Neural cell (in vitro differentiated cells): ENCODE measurements around the gene IGF2R. TPM values are rescaled to one million over a fixed set of nuclear protein-coding genes. Genes with fewer than 3 reads are reported as not detected.

Experiments used
- H2AFZ ChIP-seq: fragments of 200-600, 300-800 bp; sonication (generic), shearing (Covaris generic); 2 replicates; pipeline ENCODE4 v1.6.0; 2014; ENCODE audit warnings: low read depth, mild to moderate bottlenecking, antibody characterized with exemption, low read length, moderate library complexity
- H3F3A ChIP-seq: fragments of 200-600 bp; shearing (Covaris generic); 2 replicates; pipeline ENCODE4 v1.6.1; 2016; ENCODE audit warnings: mild to moderate bottlenecking, moderate library complexity, mixed read lengths, antibody characterized with exemption, low read length; ENCODE audit not compliant: insufficient read depth, poor library complexity, severe bottlenecking
- H3K27ac ChIP-seq: fragments of 200-600, 300-800 bp; sonication (generic), shearing (Covaris generic); 2 replicates; pipeline ENCODE4 v1.5.1; 2014; ENCODE audit warnings: mild to moderate bottlenecking, low read length, moderate library complexity
- H3K27me3 ChIP-seq: fragments of 300-800, 200-600 bp; sonication (generic), shearing (Covaris generic); 2 replicates; pipeline ENCODE4 v1.6.0; 2014; ENCODE audit warnings: mild to moderate bottlenecking, low read depth, low read length, moderate library complexity; ENCODE audit not compliant: insufficient read depth
- H3K36me3 ChIP-seq: fragments of 300-800, 200-600 bp; sonication (generic), shearing (Covaris generic); 2 replicates; pipeline ENCODE4 v1.5.1; 2014; ENCODE audit warnings: mild to moderate bottlenecking, antibody characterized with exemption, low read length, moderate library complexity; ENCODE audit not compliant: insufficient read depth
- H3K4me2 ChIP-seq: fragments of 300-800, 200-600 bp; sonication (generic), shearing (Covaris generic); 2 replicates; pipeline ENCODE4 v1.6.0; 2014; ENCODE audit warnings: mild to moderate bottlenecking, low read length
- H3K4me3 ChIP-seq: fragments of 300-800, 200-600 bp; sonication (generic), shearing (Covaris generic); 2 replicates; pipeline ENCODE4 v1.5.1; 2014; ENCODE audit warnings: mild to moderate bottlenecking, low read length, moderate library complexity
- H3K79me2 ChIP-seq: fragments of 200-600 bp; shearing (Covaris generic); replicated peaks from 2 replicates; pipeline ENCODE4 v1.6.0; 2014; ENCODE audit warnings: mild to moderate bottlenecking, low read length, moderate library complexity; ENCODE audit not compliant: insufficient read depth
- H3K9ac ChIP-seq: fragments of 300-800, 200-600 bp; sonication (generic), shearing (Covaris generic); 2 replicates; pipeline ENCODE4 v1.6.1; 2016; ENCODE audit warnings: mild to moderate bottlenecking, low read length, mixed read lengths
- H3K9me2 ChIP-seq: fragments of 200-600 bp; shearing (Covaris generic); 2 replicates; pipeline ENCODE4 v1.6.1; 2016; ENCODE audit warnings: mild to moderate bottlenecking, low read length, mixed read lengths; ENCODE audit not compliant: insufficient read depth
- H3K9me3 ChIP-seq: fragments of 200-600, 300-800 bp; sonication (generic), shearing (Covaris generic); 2 replicates; pipeline ENCODE4 v1.6.1; 2016; ENCODE audit warnings: mild to moderate bottlenecking, mixed run types, low read length, moderate library complexity, mixed read lengths
- H4K20me1 ChIP-seq: fragments of 200-600 bp; shearing (Covaris generic); 2 replicates; pipeline ENCODE4 v1.6.1; 2016; ENCODE audit warnings: mild to moderate bottlenecking, mixed run types; ENCODE audit not compliant: insufficient read depth
- CTCF ChIP-seq: fragments of 450-650 bp; IDR thresholded peaks from 2 replicates; pipeline ENCODE4 v1.5.1; 2014; ENCODE audit warnings: antibody characterized with exemption, mild to moderate bottlenecking, moderate library complexity; ENCODE audit not compliant: poor library complexity, severe bottlenecking
- EP300 ChIP-seq: fragments of 450-650 bp; conservative IDR thresholded peaks from 2 replicates; pipeline ENCODE4 v1.6.1; 2014; ENCODE audit warnings: antibody characterized with exemption, mild to moderate bottlenecking, moderate library complexity; ENCODE audit not compliant: poor library complexity, severe bottlenecking
- EZH2 ChIP-seq: fragments of 200-600, 300-800 bp; shearing (Covaris generic), sonication (generic); IDR thresholded peaks from 2 replicates; pipeline ENCODE4 v1.6.1; 2014; ENCODE audit warnings: antibody characterized with exemption, low read length, borderline replicate concordance, mild to moderate bottlenecking; ENCODE audit not compliant: insufficient read depth, poor library complexity, severe bottlenecking
- MXI1 ChIP-seq: fragments of 450-650 bp; conservative IDR thresholded peaks from 2 replicates; pipeline ENCODE4 v1.6.1; 2014; ENCODE audit warnings: antibody characterized with exemption, mild to moderate bottlenecking; ENCODE audit not compliant: poor library complexity, severe bottlenecking
- POLR2AphosphoS5 ChIP-seq: IDR thresholded peaks from 2 replicates; pipeline ENCODE4 v1.6.1; 2012
- RAD21 ChIP-seq: fragments of 450-650 bp; conservative IDR thresholded peaks from 2 replicates; pipeline ENCODE4 v1.6.1; 2014; ENCODE audit warnings: antibody characterized with exemption, mild to moderate bottlenecking, moderate library complexity
- SMC3 ChIP-seq: fragments of 450-650 bp; conservative IDR thresholded peaks from 2 replicates; pipeline ENCODE4 v1.6.1; 2014; ENCODE audit warnings: antibody characterized with exemption, mild to moderate bottlenecking, moderate library complexity; ENCODE audit not compliant: poor library complexity
- TAF1 ChIP-seq: IDR thresholded peaks from 2 replicates; pipeline ENCODE4 v1.6.1; 2012; ENCODE audit warnings: low read depth
- polyA plus RNA-seq: library from polyadenylated mRNA; depleted of rRNA; stranded (reverse); fragments of >200 nt; gene quantifications from 2 replicates; pipeline ENCODE4 v1.2.3, GENCODE V29; 2014
- TF ChIP-seq, protein P1 (sequence below): IDR thresholded peaks from 2 replicates; pipeline ENCODE4 v1.6.1; 2012; ENCODE audit warnings: borderline replicate concordance

IGF2R gene
- polyA plus RNA-seq, 1 donor from 2014 or later = 15.0 TPM

DNA sequence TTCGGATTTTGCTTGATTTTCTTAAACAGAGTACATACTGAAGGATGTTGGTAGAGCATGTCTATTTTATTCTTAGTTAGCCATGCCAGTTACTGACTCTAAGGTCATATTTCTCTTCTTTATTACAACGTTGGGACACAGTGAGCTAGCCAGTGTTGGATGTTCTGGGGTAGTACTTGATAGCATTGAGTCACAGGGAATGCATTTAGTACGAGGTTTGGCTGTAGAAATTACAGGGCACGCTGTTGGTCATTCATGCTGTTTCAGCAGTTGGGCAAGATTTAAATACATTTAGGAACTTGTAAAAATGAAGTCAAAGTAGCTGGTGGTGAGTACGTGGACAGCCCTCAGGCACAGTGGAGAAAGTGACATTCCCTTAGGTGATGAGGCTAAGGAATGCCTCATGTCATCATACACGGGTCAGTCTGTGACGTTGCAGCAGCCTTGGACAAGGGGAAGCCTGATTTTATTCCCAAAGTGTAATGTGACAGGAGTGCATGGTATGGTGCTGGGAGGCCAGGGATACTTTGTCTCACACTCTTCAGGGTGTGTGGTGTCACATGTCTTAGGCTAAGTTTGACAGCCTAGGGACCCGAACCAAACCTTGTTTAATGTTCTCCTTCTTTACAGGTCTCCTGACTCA, 95.0 kb downstream of the IGF2R start:
- no peaks in the 10 kb centered on the region for H3K79me2 ChIP-seq
- peaks cover 8% of the 10 kb centered on the region for H3K36me3 ChIP-seq
- no peak overlapping the region for H3K9ac ChIP-seq
- no peak overlapping the region for H3K27ac ChIP-seq
- no peak overlapping the region for H3K4me2 ChIP-seq
- no peaks in the 10 kb centered on the region for H3K9me3 ChIP-seq
- no peaks in the 10 kb centered on the region for H3K27me3 ChIP-seq
- H2AFZ ChIP-seq = no peak overlapping the region
- H3K4me3 ChIP-seq = no peak overlapping the region
- H3F3A ChIP-seq = no peaks in the 10 kb centered on the region
- TF ChIP-seq EP300 (no peak), RAD21 (no peak), TAF1 (no peak), POLR2AphosphoS5 (no peak), SMC3 (no peak), EZH2 (no peak), CTCF (no peak), MXI1 (no peak)
- TF ChIP-seq, protein P1, sequence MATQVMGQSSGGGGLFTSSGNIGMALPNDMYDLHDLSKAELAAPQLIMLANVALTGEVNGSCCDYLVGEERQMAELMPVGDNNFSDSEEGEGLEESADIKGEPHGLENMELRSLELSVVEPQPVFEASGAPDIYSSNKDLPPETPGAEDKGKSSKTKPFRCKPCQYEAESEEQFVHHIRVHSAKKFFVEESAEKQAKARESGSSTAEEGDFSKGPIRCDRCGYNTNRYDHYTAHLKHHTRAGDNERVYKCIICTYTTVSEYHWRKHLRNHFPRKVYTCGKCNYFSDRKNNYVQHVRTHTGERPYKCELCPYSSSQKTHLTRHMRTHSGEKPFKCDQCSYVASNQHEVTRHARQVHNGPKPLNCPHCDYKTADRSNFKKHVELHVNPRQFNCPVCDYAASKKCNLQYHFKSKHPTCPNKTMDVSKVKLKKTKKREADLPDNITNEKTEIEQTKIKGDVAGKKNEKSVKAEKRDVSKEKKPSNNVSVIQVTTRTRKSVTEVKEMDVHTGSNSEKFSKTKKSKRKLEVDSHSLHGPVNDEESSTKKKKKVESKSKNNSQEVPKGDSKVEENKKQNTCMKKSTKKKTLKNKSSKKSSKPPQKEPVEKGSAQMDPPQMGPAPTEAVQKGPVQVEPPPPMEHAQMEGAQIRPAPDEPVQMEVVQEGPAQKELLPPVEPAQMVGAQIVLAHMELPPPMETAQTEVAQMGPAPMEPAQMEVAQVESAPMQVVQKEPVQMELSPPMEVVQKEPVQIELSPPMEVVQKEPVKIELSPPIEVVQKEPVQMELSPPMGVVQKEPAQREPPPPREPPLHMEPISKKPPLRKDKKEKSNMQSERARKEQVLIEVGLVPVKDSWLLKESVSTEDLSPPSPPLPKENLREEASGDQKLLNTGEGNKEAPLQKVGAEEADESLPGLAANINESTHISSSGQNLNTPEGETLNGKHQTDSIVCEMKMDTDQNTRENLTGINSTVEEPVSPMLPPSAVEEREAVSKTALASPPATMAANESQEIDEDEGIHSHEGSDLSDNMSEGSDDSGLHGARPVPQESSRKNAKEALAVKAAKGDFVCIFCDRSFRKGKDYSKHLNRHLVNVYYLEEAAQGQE = no peak
- H4K20me1 ChIP-seq = no peaks in the 10 kb centered on the region
- H3K9me2 ChIP-seq = no peaks in the 10 kb centered on the region

GRCh38 chr6:160065200-160065599, 96.3 kb downstream of the IGF2R start:
- no peaks in the 10 kb centered on the region for H3K27me3 ChIP-seq
- H3K9me2 ChIP-seq = no peaks in the 10 kb centered on the region
- H3K27ac ChIP-seq = no peak overlapping the region
- no peak overlapping the region for H3K4me2 ChIP-seq
- no peaks in the 10 kb centered on the region for H3F3A ChIP-seq
- no peaks in the 10 kb centered on the region for H3K9me3 ChIP-seq
- H3K36me3 ChIP-seq = peaks cover 8% of the 10 kb centered on the region
- no peak overlapping the region for H3K4me3 ChIP-seq
- H3K79me2 ChIP-seq = no peaks in the 10 kb centered on the region
- H2AFZ ChIP-seq = no peak overlapping the region
- H4K20me1 ChIP-seq = no peaks in the 10 kb centered on the region
- no peak overlapping the region for H3K9ac ChIP-seq
- no peak for TF ChIP-seq EZH2
- TF ChIP-seq TAF1 = no peak
- TF ChIP-seq, protein P1 = no peak
- no peak for TF ChIP-seq SMC3
- TF ChIP-seq MXI1 = no peak
- TF ChIP-seq EP300 = no peak
- TF ChIP-seq CTCF = no peak
- no peak for TF ChIP-seq RAD21
- TF ChIP-seq POLR2AphosphoS5 = no peak
